ENCODE data around the gene MVK.

Gene MVK

DNA sequence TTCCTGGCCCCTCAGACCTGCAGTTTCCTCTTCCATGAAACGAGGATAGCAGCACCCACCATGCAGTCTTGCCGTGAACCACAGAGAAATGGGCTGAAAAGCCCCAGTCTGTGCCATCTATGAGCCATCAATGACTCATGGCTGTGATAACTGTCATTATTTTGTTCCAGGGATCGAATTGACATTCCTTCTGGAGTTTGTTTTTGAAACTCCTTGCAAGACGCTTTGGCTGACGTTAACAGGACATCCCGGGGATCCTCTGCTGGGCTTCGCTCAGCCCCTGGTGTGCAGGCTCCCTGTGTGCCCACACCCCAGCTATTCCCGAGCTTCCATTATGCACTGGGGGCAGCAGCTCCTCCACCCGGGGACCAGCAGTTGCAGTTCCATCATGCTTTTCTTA is 34.1 kb upstream of the MVK start:
- TF ChIP-seq, protein P1, sequence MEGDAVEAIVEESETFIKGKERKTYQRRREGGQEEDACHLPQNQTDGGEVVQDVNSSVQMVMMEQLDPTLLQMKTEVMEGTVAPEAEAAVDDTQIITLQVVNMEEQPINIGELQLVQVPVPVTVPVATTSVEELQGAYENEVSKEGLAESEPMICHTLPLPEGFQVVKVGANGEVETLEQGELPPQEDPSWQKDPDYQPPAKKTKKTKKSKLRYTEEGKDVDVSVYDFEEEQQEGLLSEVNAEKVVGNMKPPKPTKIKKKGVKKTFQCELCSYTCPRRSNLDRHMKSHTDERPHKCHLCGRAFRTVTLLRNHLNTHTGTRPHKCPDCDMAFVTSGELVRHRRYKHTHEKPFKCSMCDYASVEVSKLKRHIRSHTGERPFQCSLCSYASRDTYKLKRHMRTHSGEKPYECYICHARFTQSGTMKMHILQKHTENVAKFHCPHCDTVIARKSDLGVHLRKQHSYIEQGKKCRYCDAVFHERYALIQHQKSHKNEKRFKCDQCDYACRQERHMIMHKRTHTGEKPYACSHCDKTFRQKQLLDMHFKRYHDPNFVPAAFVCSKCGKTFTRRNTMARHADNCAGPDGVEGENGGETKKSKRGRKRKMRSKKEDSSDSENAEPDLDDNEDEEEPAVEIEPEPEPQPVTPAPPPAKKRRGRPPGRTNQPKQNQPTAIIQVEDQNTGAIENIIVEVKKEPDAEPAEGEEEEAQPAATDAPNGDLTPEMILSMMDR (IDR thresholded peaks at IDR 0.05) = no peak

DNA sequence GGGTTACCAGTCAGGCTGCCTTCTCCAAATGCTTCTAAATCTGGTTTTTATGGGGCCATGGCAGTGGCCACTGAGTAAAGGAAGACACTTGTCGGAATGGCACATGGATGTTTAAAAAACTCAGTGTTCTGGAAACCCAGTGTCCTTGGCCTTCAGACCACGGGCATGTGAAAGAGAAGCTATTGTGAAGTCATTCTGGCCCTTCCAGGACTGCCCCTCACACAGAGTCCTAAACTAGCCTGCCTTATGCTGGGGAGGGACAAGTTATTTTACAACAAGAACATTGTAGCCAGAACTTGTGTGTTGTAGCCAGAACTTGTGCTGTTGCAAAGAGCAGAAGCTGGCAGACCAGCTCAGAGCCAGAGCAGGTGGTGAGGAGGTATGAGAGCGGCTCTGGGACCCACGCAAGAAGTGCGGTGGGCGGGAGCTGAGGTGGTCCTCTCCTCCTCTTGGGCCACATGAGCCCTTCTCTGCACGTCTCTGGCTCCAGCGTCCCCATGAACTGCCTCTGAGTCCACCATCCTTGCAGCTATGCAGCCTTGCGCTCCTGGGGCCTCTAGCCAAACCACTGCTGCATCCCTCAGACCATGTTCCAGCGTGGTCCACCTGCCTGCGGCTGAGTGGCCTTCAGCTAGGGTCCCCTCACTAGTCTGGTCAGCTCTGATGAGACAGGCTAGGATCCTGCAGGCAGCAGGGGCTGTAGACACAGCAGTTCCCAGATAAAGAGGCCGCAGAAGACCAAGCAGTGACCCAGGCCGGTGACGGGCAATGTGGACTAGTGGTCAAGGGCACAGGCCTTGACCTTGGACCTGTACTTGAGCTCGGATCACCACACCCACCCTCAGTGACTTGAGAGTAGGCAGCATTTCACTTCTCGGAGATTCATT is 32.8 kb upstream of the MVK start:
- TF ChIP-seq, protein P1 (IDR thresholded peaks at IDR 0.05) = no peak

DNA sequence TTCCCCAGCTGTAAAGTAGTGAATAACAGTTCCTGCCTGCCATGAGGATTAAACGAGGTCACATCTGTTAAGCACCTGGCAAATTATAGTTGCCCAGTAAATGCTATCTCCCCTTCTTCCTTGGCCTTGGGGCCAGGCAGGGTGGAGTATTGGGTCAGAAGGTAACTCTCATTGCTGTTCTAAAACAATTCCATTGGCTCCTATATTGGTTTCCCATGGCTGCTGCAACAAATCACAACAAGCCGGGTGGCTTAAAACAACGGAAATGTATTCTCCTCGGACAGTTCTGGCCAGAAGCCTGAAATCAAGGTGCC is 32.2 kb upstream of the MVK start:
- TF ChIP-seq, protein P1 (IDR thresholded peaks at IDR 0.05) = no peak

DNA sequence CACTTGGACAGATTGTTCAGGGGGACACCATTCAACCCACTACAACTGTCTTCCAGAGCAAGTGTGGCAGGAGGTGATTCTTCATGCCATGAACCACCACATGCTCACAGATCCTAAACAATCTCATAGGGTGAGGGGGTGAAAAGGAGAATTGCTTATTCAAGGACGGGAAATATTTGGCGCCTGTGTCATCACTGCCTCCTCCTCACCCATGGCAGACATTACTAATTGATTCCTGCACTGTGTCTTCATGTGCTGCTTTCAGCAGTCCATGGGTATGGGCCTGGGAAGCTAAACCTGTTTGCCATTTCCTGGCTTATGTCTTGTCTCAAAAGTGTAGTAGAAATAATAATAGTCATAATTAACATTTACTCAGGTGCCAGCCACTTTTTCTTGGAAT is 31.6 kb upstream of the MVK start:
- TF ChIP-seq, protein P1 (IDR thresholded peaks at IDR 0.05) = no peak

DNA sequence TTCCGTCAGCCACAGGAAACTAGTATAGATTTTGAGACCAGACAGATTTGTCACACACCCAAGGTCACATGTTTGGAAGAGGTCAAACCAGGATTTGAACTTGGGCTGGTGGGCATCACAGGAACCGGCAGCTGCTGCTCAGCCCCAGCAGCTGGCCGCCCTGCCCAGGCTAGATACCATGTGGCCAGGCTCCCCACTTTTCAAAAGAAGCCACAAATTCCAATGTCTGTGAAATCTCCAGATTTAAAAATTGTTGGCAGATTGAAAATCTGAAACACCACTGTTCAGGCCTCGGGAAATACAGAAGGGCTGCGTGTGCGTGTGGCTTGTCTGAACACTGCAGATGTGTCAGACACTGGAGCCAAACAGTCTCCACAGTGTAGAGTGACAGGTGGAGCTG is 30.7 kb upstream of the MVK start:
- TF ChIP-seq, protein P1 (IDR thresholded peaks at IDR 0.05) = no peak

DNA sequence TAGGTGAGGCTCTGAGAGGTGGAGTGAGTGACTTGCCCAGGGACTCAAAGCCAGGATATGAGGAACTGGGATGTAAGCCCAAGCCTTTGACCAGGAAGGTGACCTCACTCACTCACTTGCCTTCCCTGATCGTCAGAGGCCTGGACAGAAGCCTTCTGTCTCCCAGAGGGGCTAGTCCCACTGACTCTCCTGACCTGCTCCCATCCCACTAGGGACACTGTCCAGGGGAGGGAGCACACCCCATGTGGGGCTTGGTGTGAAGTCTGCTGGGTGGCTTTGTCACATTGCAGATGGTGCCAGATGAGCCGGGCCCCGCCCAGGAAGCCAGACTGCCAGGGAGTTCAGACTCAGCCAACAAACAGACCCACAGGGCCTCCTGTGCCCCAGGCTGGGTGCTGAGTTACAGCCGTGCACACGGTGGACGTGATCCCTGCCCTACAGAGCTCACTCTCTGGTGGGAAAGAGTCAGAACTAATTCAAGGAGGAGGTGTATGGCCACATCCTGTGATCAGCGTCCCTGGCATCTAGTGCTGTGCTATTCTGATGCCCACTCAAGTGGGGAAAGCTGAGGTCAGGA is 28.6 kb upstream of the MVK start:
- TF ChIP-seq, protein P1 (IDR thresholded peaks at IDR 0.05) = no peak

DNA sequence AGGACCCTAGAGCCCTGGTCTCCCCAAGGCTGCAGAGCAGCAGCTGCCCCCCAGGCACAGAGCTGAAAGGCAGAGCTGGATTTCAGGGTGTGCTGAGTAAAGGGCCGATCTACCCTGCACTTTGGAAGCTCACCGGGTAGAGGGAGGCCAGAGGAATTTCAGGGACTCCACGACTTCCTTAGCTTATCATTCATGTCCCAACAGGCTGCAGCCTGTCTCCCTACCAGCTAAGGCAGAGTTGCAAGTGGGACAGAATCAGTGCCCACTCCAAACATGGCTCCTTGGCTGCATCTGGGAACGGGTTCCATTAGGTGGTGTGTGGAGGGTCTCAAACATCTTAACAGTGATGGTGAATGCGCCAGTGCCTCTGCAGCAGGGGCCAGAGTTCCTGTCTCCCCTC is 27.8 kb upstream of the MVK start:
- TF ChIP-seq, protein P1 (IDR thresholded peaks at IDR 0.05) = no peak

All from LNCAP (cell line).